ENCODE measurements around the gene ZNF236.

Gene ZNF236

DNA sequence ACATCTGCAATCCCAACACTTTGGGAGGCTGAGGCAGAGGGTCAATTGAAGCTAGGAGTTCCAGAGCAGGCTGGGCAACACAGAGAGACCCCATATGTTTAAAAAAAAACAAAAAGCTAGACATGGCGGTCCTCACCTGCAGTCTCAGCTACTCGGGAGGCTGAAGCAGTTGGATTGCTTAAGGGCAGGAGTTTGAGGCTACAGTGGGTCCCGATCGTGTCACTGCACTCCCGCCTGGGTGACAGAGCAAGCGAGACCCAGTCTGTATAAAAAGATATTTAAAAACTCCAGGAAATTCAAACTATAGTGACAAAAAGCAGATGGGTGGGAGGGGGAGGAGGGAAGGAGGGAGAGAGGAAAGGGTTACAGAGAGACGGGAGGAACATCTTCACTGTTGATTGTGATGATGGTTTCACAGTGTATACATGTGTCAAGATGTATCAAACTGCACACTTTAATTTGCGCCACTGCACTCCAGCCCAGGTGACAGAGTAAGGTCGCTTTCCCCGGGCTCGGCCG is 942 bp upstream of the ZNF236 start:
- no peak for DNase-seq (ENCODE audit: low read depth in 2 of 3, low spot score in 2 of 3)

DNA sequence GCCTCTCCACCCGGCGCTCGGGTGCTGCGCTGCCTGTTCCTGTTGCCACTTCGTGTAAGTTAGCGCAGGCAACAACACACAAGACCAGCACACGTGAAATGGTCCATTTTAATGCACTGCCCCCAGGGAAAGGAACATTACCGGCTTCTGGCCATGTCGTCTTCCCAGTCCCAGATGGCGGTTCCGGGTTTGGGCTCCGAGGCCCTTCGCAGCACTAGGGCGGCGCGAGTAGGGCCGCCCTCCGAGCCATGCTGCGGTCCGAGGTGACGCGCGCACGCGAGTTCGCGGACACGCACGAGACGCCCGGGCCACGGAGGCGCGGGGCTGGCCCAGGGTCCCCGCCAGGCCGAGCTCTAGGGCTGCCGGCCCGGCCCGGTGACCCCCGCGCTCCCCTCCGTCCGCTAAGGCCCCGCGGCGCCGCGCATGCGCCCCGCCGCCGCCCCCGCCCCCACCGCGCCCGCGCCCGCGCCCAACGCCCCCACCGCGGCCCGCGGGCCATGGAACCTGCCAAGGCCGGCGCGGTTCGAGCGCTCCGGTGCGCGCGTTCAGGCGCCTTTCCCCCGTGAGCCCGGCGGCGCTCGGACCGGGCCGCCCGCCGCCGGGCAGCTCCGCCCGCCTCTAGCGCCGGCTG is 367 bp upstream of the ZNF236 start:
- DNase-seq (ENCODE audit: low read depth in 2 of 3, low spot score in 2 of 3), result peak in 2 of 3 experiments; percentile 41 to 43

GRCh38 chr18:76823161-76823538 is 793 bp downstream of the ZNF236 start:
- DNase-seq (ENCODE audit: low read depth in 2 of 3, low spot score in 2 of 3), result no peak

DNA sequence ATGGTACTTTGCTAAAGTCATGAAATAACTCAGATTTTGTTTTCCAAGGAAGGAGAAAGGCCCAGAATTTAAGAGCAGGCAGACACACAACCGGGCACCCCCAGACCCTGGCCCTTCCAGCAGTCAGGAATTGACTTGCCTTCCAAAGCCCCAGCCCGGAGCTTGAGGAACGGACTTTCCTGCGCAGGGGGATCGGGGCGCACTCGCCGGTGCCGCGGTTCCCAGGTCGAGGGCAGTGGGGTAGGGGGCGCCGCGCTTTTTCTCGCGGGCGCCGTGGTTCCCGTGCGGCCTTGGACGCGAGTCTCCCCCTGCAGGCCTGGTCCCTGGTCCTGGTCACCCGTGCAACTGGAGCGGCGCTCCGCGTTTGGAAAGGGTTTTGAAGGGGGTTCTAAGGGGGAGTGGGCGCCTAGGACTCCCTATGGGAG is 1.2 kb downstream of the ZNF236 start:
- no peak for DNase-seq (ENCODE audit: low read depth in 2 of 3, low spot score in 2 of 3)

- no peak for DNase-seq (ENCODE audit: low read depth in 2 of 3, low spot score in 2 of 3)
Measured at GRCh38 chr18:76824145-76824676, 1.9 kb downstream of the ZNF236 start.

DNA sequence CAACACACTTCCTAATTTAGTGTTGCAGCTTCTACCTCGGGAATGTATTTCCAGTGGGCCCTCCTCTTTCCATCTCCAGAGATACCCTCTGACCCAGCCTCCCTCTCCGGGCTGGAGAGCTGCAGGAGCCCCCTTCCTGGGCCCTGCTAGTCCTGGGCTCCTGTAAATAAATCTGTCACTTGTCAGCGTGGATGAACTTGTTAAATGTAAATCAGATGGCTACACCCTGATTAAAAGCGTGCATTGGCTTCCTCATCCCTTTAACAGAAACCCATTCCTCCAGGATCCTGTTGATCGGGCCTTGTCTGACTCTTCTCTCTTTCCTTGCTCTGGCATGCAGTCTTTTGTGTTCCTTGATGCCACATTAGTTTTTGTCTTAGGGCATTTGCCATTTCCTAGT is 2.4 kb downstream of the ZNF236 start:
- DNase-seq (ENCODE audit: low read depth in 2 of 3, low spot score in 2 of 3), result no peak

DNA sequence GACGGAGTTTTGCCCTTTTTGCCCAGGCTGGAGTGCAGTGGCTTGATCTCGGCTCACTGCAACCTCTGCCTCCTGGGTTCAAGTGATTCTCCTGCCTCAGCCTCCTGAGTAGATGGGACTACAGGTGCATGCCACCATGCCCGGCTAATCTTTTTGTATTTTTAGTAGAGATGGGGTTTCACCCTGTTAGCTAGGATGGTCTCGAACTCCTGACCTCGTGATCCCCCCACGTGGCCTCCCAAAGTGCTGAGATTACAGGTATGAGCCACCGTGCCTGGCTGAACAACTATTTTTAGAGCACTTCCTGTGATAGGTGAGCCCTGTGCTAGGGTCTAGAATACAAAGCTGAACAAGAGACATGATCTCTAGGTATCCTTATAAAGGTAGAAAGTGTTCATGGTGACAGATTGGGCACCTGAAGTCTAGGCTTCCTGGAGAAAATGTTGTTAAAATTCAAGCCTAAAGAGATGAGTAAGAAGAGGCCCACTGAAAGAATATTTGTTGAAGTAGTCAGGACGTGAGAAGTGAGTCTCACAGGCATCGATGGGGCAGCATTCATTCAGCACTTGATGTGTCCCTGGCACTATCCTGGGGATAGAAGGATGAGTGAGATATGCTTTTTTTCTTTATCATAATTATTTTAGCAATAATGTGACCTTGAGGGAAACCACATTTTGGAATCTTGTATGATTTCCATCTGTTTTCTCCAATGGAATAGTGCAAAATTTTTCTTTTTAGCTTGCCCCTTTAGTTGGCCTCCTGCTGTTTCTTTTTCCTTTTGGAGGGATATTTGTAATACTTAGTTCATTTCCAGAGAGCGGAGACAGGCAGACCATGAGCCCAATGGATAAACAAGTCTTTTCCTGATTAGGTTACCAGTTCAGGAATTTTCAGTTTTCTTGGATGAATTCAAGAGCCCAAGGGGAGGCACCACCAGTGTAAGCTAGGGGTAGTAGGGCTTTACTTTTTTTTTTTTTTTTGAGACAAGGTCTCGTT is 5.1 kb downstream of the ZNF236 start:
- DNase-seq (ENCODE audit: low read depth in 2 of 3, low spot score in 2 of 3), result no peak

- DNase-seq (ENCODE audit: low read depth in 2 of 3, low spot score in 2 of 3), result no peak
Measured at GRCh38 chr18:76834379-76834778, 12.0 kb downstream of the ZNF236 start.

DNA sequence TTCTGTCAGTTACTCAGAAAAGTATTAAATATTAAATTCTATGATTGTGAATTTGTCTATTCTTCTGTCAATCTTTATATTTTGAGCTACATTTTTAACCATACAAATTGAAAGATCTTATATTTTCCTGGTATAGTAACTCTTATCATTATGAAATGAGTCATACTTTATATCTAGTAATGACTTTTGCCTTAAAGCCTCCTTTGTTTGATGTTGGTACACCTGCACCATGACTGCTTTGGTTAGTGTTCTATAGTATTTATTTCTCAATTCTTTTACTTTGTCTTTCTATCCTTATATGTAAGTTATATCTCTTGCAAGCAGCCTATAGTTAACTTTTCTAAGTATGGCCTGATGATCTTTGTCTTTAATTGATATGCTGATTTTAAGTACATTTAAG is 13.0 kb downstream of the ZNF236 start:
- no peak for DNase-seq (ENCODE audit: low read depth in 2 of 3, low spot score in 2 of 3)

DNA sequence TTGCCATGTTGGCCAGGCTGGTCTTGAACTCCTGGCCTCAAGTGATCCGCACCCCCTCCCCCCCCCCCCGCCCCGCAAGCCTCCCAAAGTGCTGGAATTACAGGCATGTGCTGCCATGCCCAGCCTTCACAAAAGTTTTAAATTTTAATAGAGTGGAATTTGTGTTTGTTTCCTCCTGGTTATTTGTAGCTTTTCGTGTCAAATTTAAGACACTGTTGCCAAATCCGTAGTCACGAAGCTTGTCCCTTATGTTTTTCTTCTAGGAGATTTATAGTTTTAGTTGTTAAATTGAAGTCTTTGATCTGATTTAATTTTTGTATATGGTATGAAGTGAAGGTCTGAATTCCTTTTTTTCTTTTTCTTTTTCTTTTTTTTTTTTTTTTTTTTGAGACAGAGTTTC is 14.7 kb downstream of the ZNF236 start:
- no peak for DNase-seq (ENCODE audit: low read depth in 2 of 3, low spot score in 2 of 3)

- DNase-seq (ENCODE audit: low read depth in 2 of 3, low spot score in 2 of 3), result no peak
Measured at GRCh38 chr18:76838182-76838581, 15.8 kb downstream of the ZNF236 start.

DNA sequence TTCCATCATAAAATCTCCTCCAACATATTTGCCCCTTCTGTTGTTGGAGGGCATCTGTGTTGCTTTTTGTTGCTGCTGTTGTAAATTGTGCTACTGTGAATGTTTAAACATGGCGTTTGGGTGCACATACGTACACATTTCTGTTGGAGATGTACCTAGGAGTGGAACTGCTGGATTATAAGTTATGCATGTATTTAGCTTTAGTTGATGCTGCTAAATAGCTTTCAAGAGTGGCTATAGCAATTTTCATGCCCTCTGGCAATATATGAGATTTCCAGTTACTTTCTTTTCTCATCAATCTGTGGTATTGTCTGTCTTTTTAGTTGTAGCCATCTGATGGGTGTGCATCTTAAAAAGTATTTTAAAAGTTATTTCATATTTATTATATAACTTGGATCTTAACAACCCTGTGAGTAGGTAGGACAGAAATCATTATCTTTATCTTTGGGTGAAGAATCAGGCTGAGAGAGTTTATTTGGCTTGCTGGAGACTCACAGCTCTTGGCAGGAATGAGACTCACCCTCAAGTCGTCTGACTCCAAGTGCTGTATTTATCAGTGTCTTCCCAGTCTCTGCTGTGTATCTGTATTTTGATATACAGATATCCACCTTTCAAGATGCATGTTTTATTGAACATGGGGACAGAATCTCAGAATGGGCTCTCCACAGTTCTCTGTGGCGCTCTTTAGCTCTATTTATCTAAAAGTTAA is 16.9 kb downstream of the ZNF236 start:
- DNase-seq (ENCODE audit: low read depth in 2 of 3, low spot score in 2 of 3), result no peak

GRCh38 chr18:76842837-76843530 is 20.6 kb downstream of the ZNF236 start:
- no peak for DNase-seq (ENCODE audit: low read depth in 2 of 3, low spot score in 2 of 3)

DNA sequence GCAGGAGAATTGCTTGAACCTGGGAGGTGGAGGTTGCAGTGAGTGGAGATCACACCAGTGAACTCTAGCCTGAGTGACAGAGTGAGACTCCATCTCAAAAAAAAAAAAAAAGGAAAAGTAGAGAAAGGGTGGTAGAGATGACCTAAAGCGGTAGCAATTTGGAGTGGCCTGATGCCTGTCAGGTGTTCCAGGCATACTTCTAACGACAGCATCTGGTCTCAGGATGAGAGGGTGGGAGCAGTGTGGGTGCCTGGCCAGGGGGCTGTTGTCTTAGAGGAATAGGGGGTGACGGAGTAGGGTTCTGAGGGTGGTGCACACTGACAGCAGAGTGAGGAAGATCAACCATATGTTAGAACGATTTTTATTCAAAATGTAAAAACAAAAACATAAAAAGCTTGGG is 21.8 kb downstream of the ZNF236 start:
- DNase-seq (ENCODE audit: low read depth in 2 of 3, low spot score in 2 of 3), result no peak

DNA sequence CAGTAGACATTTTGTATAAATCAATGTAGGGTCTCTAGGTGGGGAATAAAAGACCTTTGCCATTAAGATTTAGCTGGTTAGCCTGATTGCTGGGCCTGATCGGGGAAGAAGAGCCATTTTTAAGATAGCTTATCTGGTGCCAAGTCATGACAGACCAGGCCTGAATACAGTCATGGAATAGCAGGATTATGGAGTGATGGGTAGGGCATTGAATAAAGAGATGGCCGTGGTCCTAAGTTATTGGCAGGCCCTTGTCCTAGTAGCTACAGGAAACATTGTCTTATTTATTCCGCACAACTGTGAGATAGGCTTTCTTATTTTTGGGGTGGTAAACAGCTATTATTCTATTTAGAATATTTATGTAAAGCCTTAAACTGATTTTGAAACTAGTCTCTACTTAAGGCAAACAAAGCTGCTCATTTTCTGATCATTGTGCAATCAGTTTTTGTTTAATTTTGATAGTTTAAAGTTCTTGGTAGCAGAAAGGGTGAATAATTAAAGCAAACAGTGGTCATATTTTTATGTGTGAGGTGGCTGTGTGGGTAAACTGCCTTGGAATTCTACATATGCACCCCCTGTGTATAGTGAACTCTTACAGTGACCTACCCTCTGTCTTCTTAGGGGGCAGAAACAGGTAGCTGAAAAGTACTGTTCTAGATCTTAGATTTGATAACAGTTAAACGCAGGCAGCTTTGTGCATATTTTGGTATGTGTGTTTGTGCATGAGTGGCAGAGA is 22.6 kb downstream of the ZNF236 start:
- no peak for DNase-seq (ENCODE audit: low read depth in 2 of 3, low spot score in 2 of 3)

GRCh38 chr18:76846217-76846616 is 23.9 kb downstream of the ZNF236 start:
- DNase-seq (ENCODE audit: low read depth in 2 of 3, low spot score in 2 of 3), result no peak

- DNase-seq (ENCODE audit: low read depth in 2 of 3, low spot score in 2 of 3), result no peak
Measured at GRCh38 chr18:76847916-76848315, 25.6 kb downstream of the ZNF236 start.

GRCh38 chr18:76850112-76850511 is 27.8 kb downstream of the ZNF236 start:
- no peak for DNase-seq (ENCODE audit: low read depth in 2 of 3, low spot score in 2 of 3)

DNA sequence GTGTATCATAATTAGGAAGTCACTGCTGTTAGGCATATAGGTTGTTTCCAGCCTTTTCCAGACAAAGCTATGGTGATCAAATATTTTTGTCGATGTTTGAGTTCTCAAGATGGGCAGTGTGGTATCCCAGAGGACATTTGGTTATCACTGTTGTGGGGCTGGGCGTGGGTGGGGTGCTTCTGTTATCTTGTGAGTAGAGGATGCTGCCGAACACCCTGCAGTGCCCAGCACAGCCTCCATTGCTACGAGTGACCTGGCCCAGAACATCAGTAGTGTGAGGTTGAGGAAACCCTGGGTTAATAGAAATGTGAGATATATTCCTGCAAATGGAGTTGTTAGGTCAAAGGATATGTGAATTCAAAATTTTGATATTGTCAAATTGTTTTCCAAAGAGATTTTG is 33.2 kb downstream of the ZNF236 start:
- DNase-seq (ENCODE audit: low read depth in 2 of 3, low spot score in 2 of 3), result no peak

DNA sequence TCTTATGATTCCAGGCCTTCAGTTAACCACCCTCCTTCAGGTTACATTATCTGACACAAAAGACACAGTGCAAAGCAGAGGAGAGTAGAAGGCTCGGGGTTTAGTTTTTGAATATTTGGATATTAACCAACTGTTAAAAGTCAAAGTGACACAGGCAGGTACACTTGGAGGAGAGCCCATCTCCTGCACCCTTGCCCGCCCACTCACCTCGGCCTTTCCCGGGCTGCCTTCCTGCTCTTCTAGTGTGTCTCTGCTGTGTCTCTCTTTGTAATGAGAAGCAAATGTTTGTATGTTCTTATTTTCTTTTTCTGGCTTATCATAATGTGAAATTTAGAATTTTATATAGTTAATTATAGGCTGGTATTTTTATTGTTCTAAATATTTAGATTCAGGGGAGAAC is 35.1 kb downstream of the ZNF236 start:
- no peak for DNase-seq (ENCODE audit: low read depth in 2 of 3, low spot score in 2 of 3)
